HepG2 (cell line): ENCODE measurements around the gene MAVS. TPM values are rescaled to one million over a fixed set of nuclear protein-coding genes. Genes with fewer than 3 reads are reported as not detected.

Source experiments
- AFF4 ChIP-seq: sonication (generic); formaldehyde crosslinking; IDR thresholded peaks from 2 replicates; pipeline ENCODE4 v1.4.0; 2020; ENCODE audit warnings: missing genetic modification reagents
- AHDC1 ChIP-seq: sonication (generic); formaldehyde crosslinking; IDR thresholded peaks from 2 replicates; pipeline ENCODE4 v1.5.1; 2020; ENCODE audit warnings: mild to moderate bottlenecking, missing genetic modification reagents, borderline replicate concordance
- ATF1 ChIP-seq: IDR thresholded peaks from 2 replicates; pipeline ENCODE4 v1.6.1; 2016; ENCODE audit warnings: mild to moderate bottlenecking, control low read depth
- FOXK2 ChIP-seq: fragments of 450-650 bp; IDR thresholded peaks from 2 replicates; pipeline ENCODE4 v1.6.1; 2016
- GATAD2A ChIP-seq: IDR thresholded peaks from 2 replicates; pipeline ENCODE4 v1.6.1; 2016
- NFE2L1 ChIP-seq: sonication (generic); formaldehyde crosslinking; IDR thresholded peaks from 2 replicates; pipeline ENCODE4 v1.4.0; 2020; ENCODE audit warnings: missing genetic modification reagents, mild to moderate bottlenecking, borderline replicate concordance
- NFRKB ChIP-seq: fragments of 450-650 bp; IDR thresholded peaks from 2 replicates; pipeline ENCODE4 v1.6.1; 2017
- RNF219 ChIP-seq: sonication (generic); formaldehyde crosslinking; IDR thresholded peaks from 2 replicates; pipeline ENCODE4 v1.5.0; 2020; ENCODE audit warnings: mild to moderate bottlenecking, missing genetic modification reagents
- SNAPC4 ChIP-seq: sonication (generic); formaldehyde crosslinking; IDR thresholded peaks from 2 replicates; pipeline ENCODE4 v1.4.0; 2020; ENCODE audit warnings: mild to moderate bottlenecking, missing genetic modification reagents
- SRY ChIP-seq: sonication (generic); formaldehyde crosslinking; IDR thresholded peaks from 2 replicates; pipeline ENCODE4 v1.8.0; 2022; ENCODE audit warnings: mild to moderate bottlenecking, missing genetic modification reagents
- ZNF44 ChIP-seq: sonication (generic); formaldehyde crosslinking; IDR thresholded peaks from 2 replicates; pipeline ENCODE4 v1.5.1; 2020; ENCODE audit warnings: mild to moderate bottlenecking, missing genetic modification reagents
- ZNF678 ChIP-seq: sonication (generic); formaldehyde crosslinking; IDR thresholded peaks from 2 replicates; pipeline ENCODE4 v1.4.0; 2020; ENCODE audit warnings: mild to moderate bottlenecking, missing genetic modification reagents
- polyA plus RNA-seq, 8 experiments: library from polyadenylated mRNA; depleted of rRNA in 3 of 8; stranded (reverse) in 7 of 8; unstranded in 1 of 8; fragments of >200 nt; fragmentation: Illumina TruSeq in 4 of 8; extraction: Trizol in 4 of 8; gene quantifications; 2 replicates each; pipeline versions ENCODE4 v1.2.1 to v1.2.3, GENCODE V29; 2011 to 2016; ENCODE audit warnings: low read depth in 4 of 8, missing spikeins in 1 of 8, mixed read lengths in 1 of 8; ENCODE audit not compliant: insufficient read depth in 1 of 8
- total RNA-seq, 5 experiments: library from RNA; depleted of rRNA; stranded (reverse); fragments of >200 nt; fragmentation: Illumina TruSeq; extraction: Trizol; gene quantifications; 2 replicates each; pipeline ENCODE4 v1.2.3, GENCODE V29; 2016; ENCODE audit warnings: low read depth in 1 of 5

The MAVS gene
- total and polyA plus RNA-seq, 2 of the 13 experiments (the other 11 are each of a cell fraction or from before 2014, with no cell fraction given), result 27.3 to 36.6 TPM

- TF ChIP-seq AFF4 (CRISPR knock-in tag), result no peak; the same call in 1 of the 2 replicates
- no peak for TF ChIP-seq NFE2L1
- peak; percentile 91 for TF ChIP-seq NFRKB
- TF ChIP-seq SRY (CRISPR knock-in tag), result peak; percentile 83
- peak; percentile 54 for TF ChIP-seq GATAD2A (CRISPR knock-in tag)
- no peak; the same call in 1 of the 2 replicates for TF ChIP-seq FOXK2
- peak; percentile 82; the same call in 1 of the 2 replicates for TF ChIP-seq ZNF678 (CRISPR knock-in tag)
- 0 out of 2 replicates have a peak, but pooled peaks have one; percentile 64 for TF ChIP-seq RNF219 (CRISPR knock-in tag)
- no peak for TF ChIP-seq AHDC1 (CRISPR knock-in tag)
- peak; percentile 65; the same call in 1 of the 2 replicates for TF ChIP-seq SNAPC4 (CRISPR knock-in tag)
- no peak for TF ChIP-seq ATF1 (CRISPR knock-in tag)
- TF ChIP-seq ZNF44 (CRISPR knock-in tag), result no peak
Measured at GRCh38 chr20:3888622-3889488, 42.2 kb downstream of the MAVS start, which contains the start of gene PANK2 (continued).
